ENCODE data around the gene CTF1.
"Not testable (repeated sequence)": the region's sequence is repeated elsewhere in the genome, so short reads cannot be mapped to it uniquely, and the experiment has no call there.

Gene CTF1

DNA sequence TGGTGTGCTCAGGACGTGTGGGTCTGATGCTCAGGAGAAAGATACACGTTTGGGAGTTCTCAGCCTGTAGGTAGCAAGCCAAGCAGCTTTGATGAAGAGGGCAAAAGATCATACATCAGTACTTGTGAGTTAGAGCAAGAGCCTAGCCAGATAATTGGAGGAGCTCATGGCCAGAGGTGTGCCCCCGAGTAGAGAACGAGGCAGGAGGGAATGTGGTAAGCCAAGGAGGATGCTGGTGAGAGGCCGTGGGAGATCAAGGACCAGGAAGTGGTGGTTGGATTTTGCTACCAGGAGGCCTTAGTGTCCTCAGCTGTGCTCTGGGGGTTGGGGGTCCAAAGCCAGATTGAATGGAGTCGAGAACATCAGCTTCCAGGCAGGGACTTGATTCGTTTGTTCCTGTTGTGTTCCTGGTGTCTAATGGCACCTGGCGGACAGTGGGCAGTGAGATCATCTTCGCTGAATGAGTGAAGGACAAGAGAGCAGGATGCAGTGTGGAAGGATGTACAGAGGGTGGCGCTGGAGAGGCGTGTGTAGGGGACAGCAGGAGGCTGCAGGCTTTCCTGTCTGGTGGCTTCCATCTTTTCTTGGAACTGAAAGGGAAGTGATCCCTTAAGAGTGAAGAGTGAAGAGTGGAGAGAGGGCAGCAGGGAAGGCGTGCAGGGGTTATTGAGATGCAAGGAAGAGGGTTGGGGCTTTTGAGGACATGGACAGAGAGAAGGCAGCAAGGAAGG is 38.6 kb downstream of the CTF1 start:
- DNase-seq, result no peak

DNA sequence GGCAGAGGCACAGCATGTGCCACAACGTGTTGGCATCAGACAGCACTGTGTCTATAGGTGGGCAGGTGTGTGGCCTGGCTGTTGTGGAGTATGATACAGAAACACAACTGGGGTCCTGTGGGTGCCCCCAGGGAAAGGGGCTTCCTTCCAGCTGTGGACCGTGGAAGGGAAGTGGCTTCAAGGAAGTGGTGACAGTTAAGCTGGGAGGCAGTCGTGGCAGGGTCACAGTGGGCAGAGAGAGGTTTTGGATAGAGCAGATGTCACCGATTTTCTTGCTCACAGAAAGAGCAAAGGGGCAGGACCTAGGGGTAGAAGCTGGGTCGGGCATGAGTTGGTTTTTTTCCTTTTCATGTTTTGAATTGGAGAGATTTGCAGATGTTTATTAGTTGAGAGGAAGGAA is 41.3 kb downstream of the CTF1 start:
- DNase-seq, result no peak

DNA sequence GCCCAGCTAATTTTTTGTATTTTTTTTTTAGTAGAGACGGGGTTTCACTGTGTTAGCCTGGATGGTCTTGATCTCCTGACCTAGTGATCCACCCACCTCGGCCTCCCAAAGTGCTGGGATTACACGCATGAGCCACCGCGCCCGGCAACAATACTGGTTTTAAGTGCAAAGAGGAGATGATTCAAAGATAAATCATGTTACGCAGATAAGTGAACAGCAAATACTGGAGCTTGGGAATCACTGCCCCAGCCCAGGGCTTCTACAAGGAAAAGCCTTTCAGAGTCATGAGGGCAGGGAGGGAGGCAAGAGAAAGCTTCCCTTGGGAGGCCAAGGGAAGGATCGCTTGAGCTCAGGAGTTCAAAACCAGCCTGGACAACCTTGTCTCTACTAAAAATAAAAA is 43.2 kb downstream of the CTF1 start:
- not testable (repeated sequence) for DNase-seq

GRCh38 chr16:30941600-30942425 is 45.4 kb downstream of the CTF1 start:
- DNase-seq, result peak; percentile 48

DNA sequence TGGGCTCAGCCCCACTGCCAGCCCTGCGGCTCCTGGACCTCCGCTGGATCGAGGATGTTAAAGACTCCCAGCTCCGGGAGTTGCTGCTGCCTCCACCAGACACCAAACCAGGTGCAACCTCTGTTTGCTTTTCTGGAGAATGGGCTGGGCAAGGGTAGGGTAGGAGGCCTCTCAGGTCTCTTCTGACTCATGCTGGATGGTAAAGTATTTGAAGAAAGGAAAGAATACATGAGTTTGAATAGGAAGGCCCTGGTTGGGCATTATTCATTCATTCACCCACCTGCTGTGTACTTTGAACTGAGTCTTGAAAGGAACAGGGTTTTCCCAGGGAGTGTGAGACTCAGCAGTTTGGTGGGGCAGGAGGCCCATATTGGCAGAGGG is 46.0 kb downstream of the CTF1 start:
- DNase-seq, result no peak

DNA sequence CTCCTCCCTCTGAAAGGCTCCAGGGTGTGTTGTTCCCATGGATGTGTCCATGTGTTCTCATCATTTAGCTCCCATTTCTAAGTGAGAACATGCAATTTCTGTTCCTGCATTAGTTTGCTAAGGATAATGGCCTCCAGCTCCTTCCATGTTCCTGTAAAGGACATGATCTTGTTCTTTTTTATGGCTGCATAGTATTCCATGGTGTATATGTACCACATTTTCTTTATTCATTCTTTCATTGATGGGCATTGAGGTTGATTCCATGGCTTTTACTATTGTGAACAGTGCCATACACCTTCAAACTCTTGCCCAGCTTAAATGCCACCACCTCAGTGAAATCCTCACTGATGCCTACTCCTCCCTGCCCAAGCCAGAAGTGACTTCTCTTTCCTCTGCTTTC is 47.9 kb downstream of the CTF1 start:
- DNase-seq, result no peak

GRCh38 chr16:30946671-30947540 is 50.5 kb downstream of the CTF1 start:
- DNase-seq, result no peak

- no peak for DNase-seq
Measured at GRCh38 chr16:30947541-30947858, 51.1 kb downstream of the CTF1 start.

DNA sequence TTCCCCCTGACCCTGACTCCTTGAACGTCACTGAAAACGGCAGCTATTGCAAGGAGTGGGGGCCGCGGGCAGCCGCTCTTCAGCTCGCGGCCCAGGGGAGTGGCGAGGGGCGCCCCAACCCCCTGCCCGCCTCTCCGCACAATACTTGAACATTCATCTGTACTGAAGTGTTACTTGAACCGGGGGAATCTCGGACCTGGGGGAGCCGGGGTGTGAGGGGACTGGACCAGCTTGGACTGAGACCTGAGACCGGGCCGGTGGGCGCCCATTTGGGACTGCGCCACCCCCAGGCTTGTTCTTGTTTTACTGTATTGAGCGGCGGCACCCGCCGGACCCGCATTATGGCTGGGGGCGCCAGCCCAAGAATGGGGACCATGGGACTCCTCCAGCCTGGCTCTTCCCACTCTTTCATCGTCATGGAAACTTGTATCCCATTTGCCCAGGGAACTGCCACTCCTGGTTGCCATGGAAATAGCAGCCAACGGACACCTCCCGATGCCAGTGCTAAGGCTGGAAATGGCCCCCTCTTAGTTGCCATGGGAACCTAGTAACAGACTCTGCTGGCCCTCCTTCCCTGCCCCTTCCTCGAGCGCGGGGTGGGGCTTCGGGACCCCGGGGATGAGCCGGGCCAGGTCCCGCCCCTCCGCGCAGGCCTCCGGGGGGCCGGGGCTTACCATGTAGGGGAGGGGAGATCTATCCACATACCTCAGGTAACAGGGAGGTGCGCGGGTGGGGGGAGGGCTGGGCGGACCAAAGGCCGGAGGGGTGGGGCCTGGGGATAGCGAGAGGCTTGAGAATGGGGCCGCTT is 51.6 kb downstream of the CTF1 start:
- peak; percentile 51 for DNase-seq

DNA sequence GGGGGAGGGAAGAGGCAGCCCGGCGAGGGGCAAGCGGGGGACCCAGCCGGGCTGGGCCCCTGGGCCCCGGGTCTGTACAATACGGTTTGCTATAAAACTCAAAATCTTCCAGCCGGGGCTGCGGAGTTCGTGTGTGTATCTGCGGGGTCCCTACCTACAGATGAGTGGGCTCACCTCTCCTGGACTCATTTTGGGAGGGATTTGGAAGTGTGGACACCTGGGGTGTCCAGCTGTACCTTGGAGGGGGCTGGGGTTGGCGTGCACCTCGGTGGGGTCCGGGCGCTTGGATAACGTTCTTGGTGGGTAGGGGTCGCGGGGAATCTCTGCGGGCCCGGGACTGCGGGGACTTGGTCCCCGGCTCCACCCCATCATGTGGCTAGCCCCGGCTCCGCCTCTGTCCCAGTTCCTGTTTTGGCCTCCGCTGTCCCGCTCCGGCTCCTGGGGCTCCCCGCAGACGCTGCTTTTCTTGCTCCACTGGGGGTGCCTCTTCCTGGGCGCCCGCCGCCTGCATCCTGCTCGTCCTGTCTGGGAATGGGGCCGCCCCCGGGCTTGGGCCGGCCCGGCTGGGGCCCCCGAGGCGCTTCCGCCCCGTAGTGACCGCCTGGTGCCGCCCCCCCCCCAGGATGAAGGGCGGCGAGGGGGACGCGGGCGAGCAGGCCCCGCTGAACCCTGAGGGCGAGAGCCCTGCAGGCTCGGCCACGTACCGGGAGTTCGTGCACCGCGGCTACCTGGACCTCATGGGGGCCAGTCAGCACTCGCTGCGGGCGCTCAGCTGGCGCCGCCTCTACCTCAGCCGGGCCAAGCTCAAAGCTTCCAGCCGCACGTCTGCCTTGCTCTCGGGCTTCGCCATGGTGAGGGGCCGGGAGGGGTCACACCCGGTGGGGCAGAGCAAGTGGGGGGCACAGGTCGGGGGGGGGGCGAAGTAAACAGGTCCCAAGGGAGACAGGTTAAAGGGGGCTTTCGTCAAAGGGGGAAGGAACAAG is 52.5 kb downstream of the CTF1 start, which contains the start of gene ORAI3:
TSS of gene ORAI3 (plus strand) at position 402 of the 983 bp plus-strand sequence. CDS start at position 624, 222 bp downstream.
- DNase-seq, result no peak

DNA sequence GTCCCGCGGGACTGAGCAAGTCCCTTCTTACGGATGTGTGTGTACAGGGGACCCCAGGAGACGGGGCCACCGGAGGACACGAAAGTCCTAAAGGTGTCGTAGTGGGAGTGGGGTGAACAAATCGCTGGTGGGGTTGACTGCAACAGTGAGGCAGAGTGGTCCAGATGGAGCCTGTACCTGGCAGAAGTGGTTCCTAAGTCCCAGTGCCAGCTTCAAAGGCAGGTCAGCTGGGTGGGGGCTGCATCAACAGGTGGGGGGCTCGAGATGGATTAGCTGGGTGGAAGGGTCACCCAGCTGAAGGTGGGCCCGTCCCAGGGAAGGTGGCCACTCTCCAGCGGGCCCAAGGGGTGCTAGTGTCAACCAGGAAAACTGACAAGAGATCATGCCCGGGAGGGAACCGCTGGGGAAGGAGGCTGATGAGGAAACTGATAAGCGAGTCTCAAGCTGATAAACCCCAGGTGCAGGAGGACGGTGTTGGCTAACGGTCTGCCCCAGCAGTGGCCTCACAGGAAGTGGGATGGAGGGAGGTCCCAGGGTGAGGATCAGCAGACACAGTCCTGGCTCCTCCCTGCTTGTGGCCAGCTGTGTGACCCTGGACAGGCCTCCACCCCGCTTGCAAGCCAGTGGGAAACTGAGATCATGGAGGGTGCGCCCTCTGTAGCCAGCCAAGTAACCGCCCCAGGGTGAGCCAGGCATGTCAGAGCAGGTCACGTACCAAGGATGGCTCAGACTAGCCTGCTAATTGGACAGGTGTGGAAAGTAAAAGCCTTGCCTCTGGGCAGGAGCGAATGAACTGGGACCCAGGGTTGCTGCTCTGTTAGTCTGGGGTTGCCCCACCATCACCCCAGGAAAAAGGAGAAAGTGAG is 53.5 kb downstream of the CTF1 start:
- peak; percentile 64 for DNase-seq

DNA sequence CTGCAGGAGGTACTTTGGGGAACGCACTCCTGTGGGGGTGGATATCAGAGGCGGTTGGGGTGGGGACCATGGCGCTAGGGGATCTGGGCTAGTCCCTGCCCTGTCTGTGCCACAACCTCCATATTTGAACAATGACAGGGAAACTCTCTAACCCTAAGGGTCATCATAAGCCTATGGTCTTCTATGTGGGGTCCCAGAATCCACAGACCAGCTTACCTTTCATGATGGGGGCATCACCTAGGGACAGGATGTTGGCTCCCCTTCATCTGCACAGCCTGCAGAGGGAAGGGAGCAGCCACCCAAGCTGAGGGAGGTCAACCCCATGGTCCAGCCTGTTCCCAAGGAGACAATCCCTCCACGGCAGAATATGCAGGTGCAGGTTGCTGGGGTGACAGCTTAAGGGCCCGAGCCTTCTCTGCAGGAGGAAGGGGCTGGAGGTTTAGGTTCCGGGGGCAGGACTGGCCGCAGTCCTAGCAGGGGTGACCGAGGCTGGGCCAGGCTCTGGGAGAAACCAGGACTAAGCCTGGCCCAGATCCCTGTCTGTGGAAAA is 54.2 kb downstream of the CTF1 start:
- no peak for DNase-seq

DNA sequence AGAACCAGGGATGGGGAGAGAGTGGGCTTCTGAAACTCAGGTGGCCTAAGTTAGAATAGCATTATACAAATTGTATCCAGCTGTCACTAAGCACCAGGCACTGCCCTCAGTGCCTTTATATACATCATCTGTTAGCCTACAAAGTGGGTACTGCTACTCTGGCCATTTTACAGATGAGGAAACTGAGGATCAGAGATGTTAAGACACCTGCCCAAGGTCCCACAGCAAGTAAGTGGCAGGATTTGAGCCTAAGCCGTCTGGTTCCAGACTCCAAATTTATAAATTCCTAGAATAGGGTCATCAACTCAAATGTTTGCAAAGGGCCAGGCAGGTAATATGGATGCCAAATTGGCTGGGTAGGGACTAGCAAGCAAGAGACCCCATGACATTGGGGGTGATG is 54.8 kb downstream of the CTF1 start:
- DNase-seq, result no peak

DNA sequence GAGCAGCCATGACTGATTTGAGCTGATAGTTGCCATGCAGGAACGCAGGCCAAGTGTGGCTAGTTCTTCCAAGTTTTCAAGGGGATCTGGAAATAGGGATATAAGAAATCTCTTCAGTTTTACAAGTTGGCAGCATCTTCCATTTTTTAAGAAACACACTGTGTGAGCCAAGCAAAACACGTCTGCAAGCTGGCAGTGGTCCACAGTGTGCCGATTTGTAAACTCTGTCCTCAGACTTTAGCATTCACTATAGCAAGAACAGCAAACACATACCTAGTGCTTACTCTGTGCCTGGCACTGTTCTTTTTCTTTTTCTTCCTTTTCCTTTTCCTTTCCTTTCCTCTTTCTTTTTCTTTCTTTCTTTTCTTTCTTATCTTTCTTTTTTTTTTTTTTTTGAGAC is 55.3 kb downstream of the CTF1 start:
- DNase-seq, result no peak

DNA sequence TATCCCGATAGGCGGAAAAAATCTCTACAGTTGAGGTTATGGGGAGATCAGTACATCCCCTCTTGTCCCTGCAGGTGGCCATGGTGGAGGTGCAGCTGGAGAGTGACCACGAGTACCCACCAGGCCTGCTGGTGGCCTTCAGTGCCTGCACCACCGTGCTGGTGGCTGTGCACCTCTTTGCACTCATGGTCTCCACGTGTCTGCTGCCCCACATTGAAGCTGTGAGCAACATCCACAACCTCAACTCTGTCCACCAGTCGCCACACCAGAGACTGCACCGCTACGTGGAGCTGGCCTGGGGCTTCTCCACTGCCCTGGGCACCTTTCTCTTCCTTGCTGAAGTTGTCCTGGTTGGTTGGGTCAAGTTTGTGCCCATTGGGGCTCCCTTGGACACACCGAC is 56.7 kb downstream of the CTF1 start:
- no peak for DNase-seq
